SK-N-SH treated with all-trans-retinoic acid at 6 μM for 48 hours (cell line): ENCODE results near the gene TCF23.

Experiments used
- ATAC-seq: fragments of 200-7000 bp; cut with Tn5 transposase; 3 replicates; pipeline ENCODE4 v1.9.1; 2020; ENCODE audit warnings: mild to moderate bottlenecking, moderate library complexity
- ARNTL ChIP-seq: fragments of 450-650 bp; formaldehyde crosslinking; IDR thresholded peaks from 2 replicates; pipeline ENCODE4 v1.5.0; 2020; ENCODE audit warnings: low read depth, mild to moderate bottlenecking, moderate library complexity, borderline replicate concordance
- BACH2 ChIP-seq: fragments of 250-450 bp; sonication (Bioruptor Pico); IDR thresholded peaks from 2 replicates; pipeline ENCODE4 v1.9.0; 2021; ENCODE audit warnings: mild to moderate bottlenecking, borderline replicate concordance
- CREB5 ChIP-seq: fragments of 250-450 bp; sonication (Bioruptor Pico); IDR thresholded peaks from 2 replicates; pipeline ENCODE4 v1.5.1; 2020; ENCODE audit warnings: low read depth, mild to moderate bottlenecking, moderate library complexity
- CSDC2 ChIP-seq: fragments of 250-450 bp; sonication (Bioruptor Pico); IDR thresholded peaks from 2 replicates; pipeline ENCODE4 v1.5.0; 2020; ENCODE audit warnings: mild to moderate bottlenecking, moderate library complexity
- CSRNP3 ChIP-seq: fragments of 250-450 bp; sonication (Bioruptor Pico); IDR thresholded peaks from 2 replicates; pipeline ENCODE4 v1.5.1; 2021; ENCODE audit warnings: mild to moderate bottlenecking, moderate library complexity
- ESRRG ChIP-seq: fragments of 250-450 bp; sonication (Bioruptor Pico); IDR thresholded peaks from 2 replicates; pipeline ENCODE4 v1.6.1; 2021; ENCODE audit warnings: mild to moderate bottlenecking
- GLIS3 ChIP-seq: fragments of 250-450 bp; sonication (Bioruptor Pico); IDR thresholded peaks from 2 replicates; pipeline ENCODE4 v1.5.0; 2020; ENCODE audit warnings: mild to moderate bottlenecking, moderate library complexity
- ISL1 ChIP-seq: fragments of 250-450 bp; sonication (Bioruptor Pico); IDR thresholded peaks from 2 replicates; pipeline ENCODE4 v2.1.2; 2022; ENCODE audit warnings: mild to moderate bottlenecking, moderate library complexity
- OSR1 ChIP-seq: fragments of 250-450 bp; sonication (Bioruptor Pico); IDR thresholded peaks from 2 replicates; pipeline ENCODE4 v1.8.0; 2022; ENCODE audit warnings: moderate library complexity, mild to moderate bottlenecking, inconsistent platforms
- PATZ1 ChIP-seq: fragments of 250-450 bp; sonication (Bioruptor Pico); IDR thresholded peaks from 2 replicates; pipeline ENCODE4 v1.8.0; 2020; ENCODE audit warnings: mild to moderate bottlenecking, moderate library complexity, borderline replicate concordance
- PPARA ChIP-seq: fragments of 250-450 bp; sonication (Bioruptor Pico); IDR thresholded peaks from 2 replicates; pipeline ENCODE4 v1.5.0; 2020; ENCODE audit warnings: mild to moderate bottlenecking, borderline replicate concordance
- RARB ChIP-seq: fragments of 250-450 bp; sonication (Bioruptor Pico); IDR thresholded peaks from 2 replicates; pipeline ENCODE4 v1.8.0; 2021; ENCODE audit warnings: mild to moderate bottlenecking, moderate library complexity
- SNAI2 ChIP-seq: fragments of 250-450 bp; sonication (Bioruptor Pico); IDR thresholded peaks from 2 replicates; pipeline ENCODE4 v1.5.0; 2020; ENCODE audit warnings: mild to moderate bottlenecking, moderate library complexity
- TCF4 ChIP-seq: fragments of 250-450 bp; sonication (Bioruptor Pico); IDR thresholded peaks from 2 replicates; pipeline ENCODE4 v1.8.0; 2021; ENCODE audit warnings: mild to moderate bottlenecking, moderate library complexity, borderline replicate concordance
- TOX ChIP-seq: fragments of 250-450 bp; sonication (Bioruptor Pico); IDR thresholded peaks from 2 replicates; pipeline ENCODE4 v1.8.0; 2021; ENCODE audit warnings: mild to moderate bottlenecking, moderate library complexity, borderline replicate concordance
- TSHZ2 ChIP-seq: fragments of 250-450 bp; sonication (Bioruptor Pico); IDR thresholded peaks from 2 replicates; pipeline ENCODE4 v1.5.0; 2020; ENCODE audit warnings: mild to moderate bottlenecking, moderate library complexity
- ZFP3 ChIP-seq: fragments of 250-450 bp; sonication (Bioruptor Pico); IDR thresholded peaks from 2 replicates; pipeline ENCODE4 v1.5.0; 2020; ENCODE audit warnings: mild to moderate bottlenecking, moderate library complexity
- ZNF565 ChIP-seq: fragments of 450-650 bp; formaldehyde crosslinking; conservative IDR thresholded peaks from 2 replicates; pipeline ENCODE4 v1.5.0; 2020; ENCODE audit warnings: low read depth, mild to moderate bottlenecking, moderate library complexity
- ZNF70 ChIP-seq: fragments of 450-650 bp; formaldehyde crosslinking; IDR thresholded peaks from 2 replicates; pipeline ENCODE4 v1.5.0; 2020; ENCODE audit warnings: mild to moderate bottlenecking, moderate library complexity
- ZNF8 ChIP-seq: fragments of 450-650 bp; formaldehyde crosslinking; IDR thresholded peaks from 2 replicates; pipeline ENCODE4 v1.5.0; 2020; ENCODE audit warnings: mild to moderate bottlenecking, moderate library complexity

TCF23 gene

GRCh38 chr2:27164960-27165763 lies 16.4 kb downstream of the TCF23 start:
- no peak for ATAC-seq
- no peak for TF ChIP-seq RARB (CRISPR knock-in tag)
- TF ChIP-seq CSDC2 (CRISPR knock-in tag) = no peak
- no peak for TF ChIP-seq CSRNP3
- TF ChIP-seq CREB5 (CRISPR knock-in tag) = no peak
- TF ChIP-seq BACH2 (CRISPR knock-in tag) = no peak
- TF ChIP-seq ZNF8 = no peak
- TF ChIP-seq OSR1 = no peak
- TF ChIP-seq, all 23 proteins: peak for 0

- no peak for TF ChIP-seq PPARA (CRISPR knock-in tag)
- no peak for TF ChIP-seq TCF4 (CRISPR knock-in tag)
- TF ChIP-seq ZNF565 (CRISPR knock-in tag) = no peak
- no peak for TF ChIP-seq ISL1 (CRISPR knock-in tag)
- no peak for TF ChIP-seq ZFP3
- no peak for TF ChIP-seq OSR1
- no peak for TF ChIP-seq BACH2 (CRISPR knock-in tag)
- no peak for TF ChIP-seq TSHZ2 (CRISPR knock-in tag)
- TF ChIP-seq ARNTL (CRISPR knock-in tag) = no peak
- TF ChIP-seq GLIS3 (CRISPR knock-in tag) = no peak
- no peak for TF ChIP-seq ZNF8
- no peak for TF ChIP-seq ZNF70 (CRISPR knock-in tag)
- no peak for TF ChIP-seq CSRNP3
- TF ChIP-seq RARB (CRISPR knock-in tag) = no peak
- TF ChIP-seq CREB5 (CRISPR knock-in tag) = no peak
- no peak for TF ChIP-seq ESRRG (CRISPR knock-in tag)
- no peak; the same call in 2 of the 3 replicates for ATAC-seq
These were observed 22.0 kb downstream of the TCF23 start for GRCh38 chr2:27170581-27171337.

- no peak for TF ChIP-seq ZFP3
- TF ChIP-seq TSHZ2 (CRISPR knock-in tag) = no peak
- TF ChIP-seq SNAI2 (CRISPR knock-in tag) = no peak
- TF ChIP-seq BACH2 (CRISPR knock-in tag) = no peak
- no peak for TF ChIP-seq TOX (CRISPR knock-in tag)
- no peak for TF ChIP-seq GLIS3 (CRISPR knock-in tag)
- no peak for TF ChIP-seq ZNF8
- TF ChIP-seq ESRRG (CRISPR knock-in tag) = no peak
- TF ChIP-seq PATZ1 (CRISPR knock-in tag) = no peak
- no peak for ATAC-seq
These were observed 22.6 kb downstream of the TCF23 start for GRCh38 chr2:27171351-27171848.
